CD1c-positive myeloid dendritic cell (primary cell): ENCODE data around the gene PDSS2.
"Not testable (repeated sequence)": the region's sequence is repeated elsewhere in the genome, so short reads cannot be mapped to it uniquely, and the experiment has no call there.

Source experiments
- DNase-seq: peaks from one replicate; pipeline ENCODE4 v3.0.0-alpha.2; 2016; ENCODE audit errors: extremely low spot score

Gene PDSS2

GRCh38 chr6:107459283-107460082 is at the start of gene PDSS2:
PDSS2 (minus strand) TSS chr6:107459564; CDS start chr6:107459285, 279 bp downstream.
- DNase-seq, result peak; percentile 99

- DNase-seq, result no peak
Measured at GRCh38 chr6:107506145-107506544, 46.8 kb upstream of the PDSS2 start.

- DNase-seq, result no peak
Measured at GRCh38 chr6:107504270-107505026, 45.1 kb upstream of the PDSS2 start.

- no peak for DNase-seq
Measured at GRCh38 chr6:107496892-107497684, 37.7 kb upstream of the PDSS2 start.

GRCh38 chr6:107495971-107496370 is 36.6 kb upstream of the PDSS2 start:
- no peak for DNase-seq

GRCh38 chr6:107495196-107495643 is 35.9 kb upstream of the PDSS2 start:
- no peak for DNase-seq

GRCh38 chr6:107493158-107494057 is 34.0 kb upstream of the PDSS2 start:
- DNase-seq, result no peak

- DNase-seq, result no peak
Measured at GRCh38 chr6:107491760-107492660, 32.6 kb upstream of the PDSS2 start.

GRCh38 chr6:107491138-107491609 is 31.8 kb upstream of the PDSS2 start:
- DNase-seq, result peak; percentile 39

- no peak for DNase-seq
Measured at GRCh38 chr6:107490566-107491137, 31.3 kb upstream of the PDSS2 start.

- DNase-seq, result peak; percentile 51
Measured at GRCh38 chr6:107489636-107490565, 30.5 kb upstream of the PDSS2 start, which contains the start of gene SOBP. SOBP (plus strand) TSS chr6:107490117; CDS start chr6:107490617, 500 bp downstream.

GRCh38 chr6:107488875-107489635 is 29.7 kb upstream of the PDSS2 start:
- DNase-seq, result no peak

- DNase-seq, result peak; percentile 77
Measured at GRCh38 chr6:107488174-107488874, 29.0 kb upstream of the PDSS2 start.

- DNase-seq, result no peak
Measured at GRCh38 chr6:107485157-107485556, 25.8 kb upstream of the PDSS2 start.

- DNase-seq, result no peak
Measured at GRCh38 chr6:107479089-107479690, 19.8 kb upstream of the PDSS2 start.

- not testable (repeated sequence) for DNase-seq
Measured at GRCh38 chr6:107475826-107476225, 16.5 kb upstream of the PDSS2 start.
